ENCODE results near the gene SMAD5. TPM values are rescaled to one million over a fixed set of nuclear protein-coding genes. Genes with fewer than 3 reads are reported as not detected.

SMAD5 gene
- total RNA-seq, 1 donor from 2014 or later = 52.7 TPM

DNA sequence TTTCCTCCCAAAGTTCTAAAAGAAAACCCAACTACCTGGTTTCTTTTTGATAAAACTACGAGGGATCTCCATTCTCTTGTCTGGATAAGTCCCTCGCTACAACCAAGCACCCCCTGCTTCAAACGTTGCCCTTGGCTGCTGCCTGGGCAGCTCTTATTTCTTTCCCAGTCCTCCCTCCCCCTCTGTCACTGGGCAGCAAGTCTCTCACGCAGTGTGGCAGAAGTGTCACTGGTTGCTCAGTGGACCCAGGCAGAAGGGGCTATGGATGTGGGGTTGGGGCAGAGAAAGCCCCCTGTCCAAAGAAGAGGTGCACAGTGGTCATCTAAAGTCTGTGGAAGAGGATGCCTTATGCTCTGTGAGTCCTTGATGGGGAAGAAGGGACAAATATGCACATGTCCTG is 67.5 kb downstream of the SMAD5 start:
- DNase-seq (no peak), ATAC-seq (no peak)
- intact Hi-C loops (cut with DNase I) = no loop called here
- no peak overlapping the region for H3K4me3 ChIP-seq
- H3K27ac ChIP-seq = no peak overlapping the region
- H3K36me3 ChIP-seq = no peaks in the 10 kb centered on the region
- H3K27me3 ChIP-seq = peaks cover 9% of the 10 kb centered on the region
- H3K9me3 ChIP-seq = no peaks in the 10 kb centered on the region
- H3K4me1 ChIP-seq = no peaks in the 10 kb centered on the region
- TF ChIP-seq CTCF (IDR thresholded peaks at IDR 0.05) = no peak

DNA sequence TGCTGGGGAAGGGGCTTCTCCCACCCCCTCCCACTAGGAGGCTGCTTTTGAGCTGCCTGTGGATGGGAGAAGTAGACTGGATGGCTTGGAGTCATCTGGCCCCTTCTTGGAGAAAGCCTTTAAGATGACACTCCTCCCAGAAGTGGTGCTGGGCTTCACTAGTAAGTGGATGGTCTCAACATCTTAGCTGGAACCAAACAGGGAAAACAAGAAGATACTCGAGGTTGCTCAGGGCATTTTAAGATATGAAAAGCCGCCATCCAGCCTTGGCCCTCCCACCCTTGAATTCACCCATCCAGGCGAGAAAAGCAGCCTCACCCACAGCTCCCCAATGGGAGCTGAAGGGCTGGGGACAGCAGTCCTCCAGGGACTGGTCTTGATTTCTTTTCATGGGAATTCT is 68.1 kb downstream of the SMAD5 start:
- H3K36me3 ChIP-seq = no peaks in the 10 kb centered on the region
- no peak overlapping the region for H3K4me3 ChIP-seq
- ATAC-seq (no peak), DNase-seq (no peak)
- peaks cover 5% of the 10 kb centered on the region for H3K27me3 ChIP-seq
- intact Hi-C loops (cut with DNase I) = no loop called here
- no peak overlapping the region for H3K27ac ChIP-seq
- no peaks in the 10 kb centered on the region for H3K4me1 ChIP-seq
- no peaks in the 10 kb centered on the region for H3K9me3 ChIP-seq
- TF ChIP-seq CTCF (IDR thresholded peaks at IDR 0.05) = no peak

DNA sequence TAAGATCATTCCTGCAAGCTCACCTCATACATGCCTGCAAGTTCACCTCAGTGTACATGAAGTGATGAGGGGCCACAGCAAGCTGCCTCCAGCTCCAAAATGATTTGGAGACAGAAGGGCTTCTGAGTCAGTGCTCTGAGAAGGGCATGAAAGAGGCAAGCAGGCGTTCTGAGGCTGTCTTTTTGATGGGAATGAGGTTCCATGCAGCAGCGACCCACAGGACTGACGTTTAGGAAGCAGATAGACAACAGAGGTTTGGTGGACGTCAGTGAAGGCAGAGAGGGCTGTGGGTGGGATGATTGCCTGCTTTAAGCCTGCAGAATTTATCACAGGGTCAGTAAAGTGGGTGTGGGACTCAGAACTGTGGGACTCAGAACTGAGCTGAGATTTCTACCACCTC is 69.2 kb downstream of the SMAD5 start:
- H3K36me3 ChIP-seq = no peaks in the 10 kb centered on the region
- no peak overlapping the region for H3K4me3 ChIP-seq
- intact Hi-C loops (cut with DNase I) = no loop called here
- DNase-seq = peak; percentile 32
- no peaks in the 10 kb centered on the region for H3K9me3 ChIP-seq
- H3K4me1 ChIP-seq = no peaks in the 10 kb centered on the region
- TF ChIP-seq CTCF (IDR thresholded peaks at IDR 0.05) = no peak
- no peak overlapping the region for H3K27ac ChIP-seq
- ATAC-seq = no peak
- no peaks in the 10 kb centered on the region for H3K27me3 ChIP-seq

DNA sequence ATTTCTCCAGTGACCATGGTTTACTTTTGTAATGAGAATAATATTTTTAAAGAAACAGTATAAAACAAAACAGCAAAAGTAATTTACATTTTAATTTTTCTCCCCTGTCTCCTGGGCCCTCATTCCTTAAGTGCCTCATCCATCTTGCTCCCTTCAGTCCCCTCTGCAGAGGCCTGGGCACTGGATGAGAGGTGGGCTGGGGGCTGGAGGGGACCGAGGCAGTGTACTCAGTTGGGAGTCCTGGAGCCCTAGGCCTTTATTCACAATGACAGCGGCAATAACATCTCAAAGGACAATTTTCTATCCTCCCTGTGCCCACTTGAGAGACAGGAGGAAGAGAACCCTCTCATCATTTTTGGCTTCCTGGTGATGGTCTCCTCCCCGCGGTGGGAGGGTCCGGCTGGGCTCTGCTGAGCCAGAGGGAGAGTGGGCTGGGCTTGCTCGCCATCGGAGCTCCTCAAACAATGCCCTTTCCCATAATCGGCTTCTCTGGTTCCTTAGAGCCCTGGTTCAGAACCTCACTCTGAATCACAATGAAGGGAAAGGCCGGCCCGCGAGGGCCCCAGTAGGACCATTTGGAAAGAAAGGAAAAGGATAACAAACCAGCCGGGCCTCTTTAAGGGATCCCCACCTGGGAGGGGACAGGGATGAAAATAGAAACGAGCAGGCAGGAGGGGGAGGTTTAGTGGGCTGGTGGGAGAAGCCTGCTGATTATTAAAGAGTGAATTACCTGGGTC is 70.0 kb downstream of the SMAD5 start:
- intact Hi-C loops (cut with DNase I) = no loop called here

DNA sequence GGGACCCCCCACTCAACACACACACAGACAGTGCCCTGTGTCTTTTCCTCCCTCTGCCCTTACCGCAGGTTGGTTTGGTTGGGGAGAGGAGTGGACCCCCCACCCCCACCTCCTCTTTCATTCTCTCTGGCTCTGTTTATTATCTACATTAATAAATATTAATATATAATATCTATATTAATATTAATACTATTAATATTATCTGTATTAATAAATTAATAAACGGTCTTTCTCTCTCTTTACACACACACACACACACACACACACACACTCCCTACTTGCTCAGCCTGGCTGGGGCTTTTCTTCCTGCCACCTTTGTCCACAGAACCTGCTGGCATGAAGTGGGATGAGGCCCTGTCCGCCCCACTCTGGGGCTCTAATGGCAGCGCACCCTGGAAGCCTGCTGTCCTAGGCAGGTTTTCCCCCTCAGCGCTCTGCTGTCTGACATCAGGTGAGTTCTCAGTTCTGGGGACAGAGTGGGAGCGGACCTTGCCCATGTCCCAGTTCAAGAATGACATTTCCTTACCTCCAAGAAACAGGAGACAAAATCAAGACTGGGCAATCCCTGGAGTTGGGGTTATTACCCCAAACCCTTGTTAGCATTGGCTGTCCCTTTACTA is 70.8 kb downstream of the SMAD5 start:
- no peak for TF ChIP-seq CTCF (IDR thresholded peaks at IDR 0.05)
- Histone ChIP-seq H3K36me3 (no peaks in the 10 kb centered on the region), H3K27ac (no peak overlapping the region), H3K4me3 (no peak overlapping the region), H3K9me3 (no peaks in the 10 kb centered on the region), H3K27me3 (no peaks in the 10 kb centered on the region), H3K4me1 (no peaks in the 10 kb centered on the region)
- peak; percentile 27 for DNase-seq
- intact Hi-C loops (cut with DNase I) = no loop called here
- no peak for ATAC-seq

More for the DNA sequence above, 70.0 kb downstream of the SMAD5 start:
- no peak for TF ChIP-seq CTCF (IDR thresholded peaks at IDR 0.05)
- Histone ChIP-seq H3K27ac (no peak overlapping the region), H3K4me1 (no peaks in the 10 kb centered on the region), H3K36me3 (no peaks in the 10 kb centered on the region), H3K9me3 (no peaks in the 10 kb centered on the region), H3K4me3 (no peak overlapping the region), H3K27me3 (no peaks in the 10 kb centered on the region)
- ATAC-seq (no peak), DNase-seq (peak; percentile 40)

All from upper lobe of right lung (tissue), 1 donor.